SK-N-SH (cell line): Measurements from ENCODE around the gene TXN. TPM values are rescaled to one million over a fixed set of nuclear protein-coding genes. Genes with fewer than 3 reads are reported as not detected.

Source experiments
- CTCF ChIA-PET: fragments of 300-600, 350-600 bp; formaldehyde crosslinking; extraction: SDS; loops from one replicate; lab custom pipeline; 2021; lab: Yijun Ruan, JAX
- POLR2A ChIA-PET: fragments of 350-600 bp; sonication (Branson Sonifier 250); formaldehyde crosslinking; extraction: SDS; loops from one replicate; lab custom pipeline; 2020; ENCODE audit warnings: antibody characterized with exemption, inconsistent platforms; lab: Yijun Ruan, JAX
- DNase-seq: peaks from one replicate; pipeline ENCODE4 v3.0.0; 2012
- H2AFZ ChIP-seq: fragments of 200-600 bp; sonication (generic); 2 replicates; pipeline ENCODE4 v1.8.1; 2016; ENCODE audit warnings: antibody characterized with exemption, mild to moderate bottlenecking, low read depth
- H3F3A ChIP-seq: fragments of 200-600 bp; sonication (generic); replicated peaks from 2 replicates; pipeline ENCODE3; 2016; ENCODE audit warnings: antibody characterized with exemption, mild to moderate bottlenecking; ENCODE audit not compliant: insufficient read depth
- H3K27ac ChIP-seq, 2 experiments: fragments of 200-500 bp in 1 of 2; fragments of 200-600 bp in 1 of 2; sonication (Bioruptor generic) in 1 of 2; sonication (generic), shearing (Covaris generic) in 1 of 2; 2 replicates each; pipeline versions ENCODE4 v1.5.1 to v1.6.1; 2014 to 2016; ENCODE audit warnings: low read depth in 2 of 2, inconsistent platforms in 1 of 2, low read length in 1 of 2, mild to moderate bottlenecking in 1 of 2, mixed read lengths in 1 of 2
- H3K27me3 ChIP-seq: fragments of 200-600 bp; sonication (generic), shearing (Covaris generic); 2 replicates; pipeline ENCODE4 v1.6.1; 2016; ENCODE audit warnings: mixed run types; ENCODE audit not compliant: insufficient read depth
- H3K36me3 ChIP-seq, 2 experiments: fragments of 200-500 bp in 1 of 2; fragments of 200-600 bp in 1 of 2; sonication (Bioruptor generic) in 1 of 2; sonication (generic) in 1 of 2; replicated peaks in 1 of 2; 2 replicates each; pipeline versions ENCODE3 to v1.5.1; 2014 to 2016; ENCODE audit warnings: low read length in 1 of 2, mild to moderate bottlenecking in 1 of 2; ENCODE audit not compliant: insufficient read depth in 2 of 2, control insufficient read depth in 1 of 2
- H3K4me1 ChIP-seq, 2 experiments: fragments of 200-500 bp in 1 of 2; fragments of 200-600 bp in 1 of 2; sonication (Bioruptor generic) in 1 of 2; sonication (generic), shearing (Covaris generic) in 1 of 2; 2 replicates each; pipeline versions ENCODE4 v1.5.1 to v1.6.1; 2014 to 2016; ENCODE audit warnings: low read depth in 1 of 2, low read length in 1 of 2, mixed run types in 1 of 2; ENCODE audit not compliant: insufficient read depth in 2 of 2, control insufficient read depth in 1 of 2
- H3K4me2 ChIP-seq: fragments of 200-600 bp; sonication (generic), shearing (Covaris generic); 2 replicates; pipeline ENCODE4 v1.6.1; 2017; ENCODE audit warnings: mixed run types
- H3K4me3 ChIP-seq, 2 experiments: fragments of 200-500 bp in 1 of 2; fragments of 200-600 bp in 1 of 2; sonication (Bioruptor generic) in 1 of 2; sonication (generic), shearing (Covaris generic) in 1 of 2; 2 replicates each; pipeline versions ENCODE4 v1.5.1 to v1.8.1; 2014 to 2016; ENCODE audit warnings: low read depth in 2 of 2, inconsistent platforms in 1 of 2, low read length in 1 of 2, mild to moderate bottlenecking in 1 of 2, mixed read lengths in 1 of 2, moderate library complexity in 1 of 2
- H3K79me2 ChIP-seq: fragments of 200-600 bp; sonication (generic); 2 replicates; pipeline ENCODE4 v1.8.1; 2017; ENCODE audit warnings: mild to moderate bottlenecking; ENCODE audit not compliant: insufficient read depth
- H3K9ac ChIP-seq: fragments of 200-600 bp; sonication (generic); 2 replicates; pipeline ENCODE4 v1.6.1; 2017; ENCODE audit warnings: mixed run types
- H3K9me2 ChIP-seq: fragments of 200-600 bp; sonication (generic); 2 replicates; pipeline ENCODE4 v1.6.1; 2017; ENCODE audit warnings: mixed run types
- H3K9me3 ChIP-seq: fragments of 200-600 bp; sonication (generic); 2 replicates; pipeline ENCODE4 v1.6.1; 2017; ENCODE audit warnings: mixed run types, mild to moderate bottlenecking, moderate library complexity
- H4K20me1 ChIP-seq: fragments of 200-600 bp; sonication (generic); 2 replicates; pipeline ENCODE4 v1.6.1; 2017; ENCODE audit warnings: mild to moderate bottlenecking, mixed run types; ENCODE audit not compliant: insufficient read depth
- CTCF ChIP-seq: fragments of 200-600 bp; sonication (generic); IDR thresholded peaks from 2 replicates; pipeline ENCODE4 v1.6.1; 2017; ENCODE audit warnings: antibody characterized with exemption, mild to moderate bottlenecking, moderate library complexity
- EP300 ChIP-seq, 2 experiments: IDR thresholded peaks; 2 replicates each; pipeline versions ENCODE4 v1.4.0 to v1.6.1; 2012; ENCODE audit warnings: borderline replicate concordance in 1 of 2, low read depth in 1 of 2, low read length in 1 of 2
- EZH2phosphoT487 ChIP-seq: fragments of 200-600 bp; sonication (generic); IDR thresholded peaks from 2 replicates; pipeline ENCODE4 v1.6.1; 2017; ENCODE audit warnings: low read depth, mixed run types, mild to moderate bottlenecking, antibody characterized with exemption, moderate library complexity, borderline replicate concordance
- FOSL2 ChIP-seq: IDR thresholded peaks from 2 replicates; pipeline ENCODE4 v1.4.0; 2012; ENCODE audit warnings: low read depth, mild to moderate bottlenecking, moderate library complexity, borderline replicate concordance
- FOXJ3 ChIP-seq: sonication (generic); formaldehyde crosslinking; IDR thresholded peaks from 2 replicates; pipeline ENCODE4 v1.5.1; 2020; ENCODE audit warnings: mild to moderate bottlenecking, missing genetic modification reagents
- FOXM1 ChIP-seq: IDR thresholded peaks from 2 replicates; pipeline ENCODE4 v1.4.0; 2012; ENCODE audit warnings: low read depth, mild to moderate bottlenecking
- GABPA ChIP-seq: IDR thresholded peaks from 2 replicates; pipeline ENCODE4 v1.4.0; 2012; ENCODE audit warnings: low read depth, mild to moderate bottlenecking
- GATA2 ChIP-seq: sonication (generic); formaldehyde crosslinking; IDR thresholded peaks from 2 replicates; pipeline ENCODE4 v1.5.0; 2020; ENCODE audit warnings: mild to moderate bottlenecking, missing genetic modification reagents
- IRF3 ChIP-seq: fragments of 150-350 bp; IDR thresholded peaks from 2 replicates; pipeline ENCODE4 v1.6.1; 2016; ENCODE audit warnings: mild to moderate bottlenecking, low read depth, low read length
- MAX ChIP-seq: IDR thresholded peaks from 2 replicates; pipeline ENCODE4 v1.4.0; 2012; ENCODE audit warnings: low read depth
- MXI1 ChIP-seq: IDR thresholded peaks from 2 replicates; pipeline ENCODE4 v1.6.1; 2012; ENCODE audit warnings: mild to moderate bottlenecking, low read depth, low read length, improper control_type of control experiment
- NRF1 ChIP-seq: IDR thresholded peaks from 2 replicates; pipeline ENCODE4 v1.6.1; 2012; ENCODE audit warnings: low read depth, mild to moderate bottlenecking, low read length
- PBX3 ChIP-seq: IDR thresholded peaks from 2 replicates; pipeline ENCODE4; 2012
- RCOR1 ChIP-seq: fragments of 150-350 bp; IDR thresholded peaks from 2 replicates; pipeline ENCODE4 v1.6.1; 2017; ENCODE audit warnings: antibody characterized with exemption, low read length
- REST ChIP-seq: IDR thresholded peaks from 2 replicates; pipeline ENCODE4 v1.6.1; 2012; ENCODE audit warnings: mild to moderate bottlenecking, low read depth, low read length, moderate library complexity
- RXRA ChIP-seq: IDR thresholded peaks from 2 replicates; pipeline ENCODE4 v1.4.0; 2012; ENCODE audit warnings: low read depth, mild to moderate bottlenecking, borderline replicate concordance
- TAF1 ChIP-seq: IDR thresholded peaks from 2 replicates; pipeline ENCODE4 v1.6.1; 2012; ENCODE audit warnings: low read depth, mild to moderate bottlenecking, low read length, moderate library complexity, borderline replicate concordance
- TCF12 ChIP-seq: IDR thresholded peaks from 2 replicates; pipeline ENCODE4 v1.4.0; 2012
- USF1 ChIP-seq: IDR thresholded peaks from 2 replicates; pipeline ENCODE4 v1.4.0; 2012; ENCODE audit warnings: low read depth, borderline replicate concordance
- YY1 ChIP-seq: IDR thresholded peaks from 2 replicates; pipeline ENCODE4 v1.4.0; 2012; ENCODE audit warnings: low read depth, mild to moderate bottlenecking
- WGBS: methylation state at CpG from one replicate; pipeline ENCODE4 v1.1.6; 2017; ENCODE audit warnings: low lambda C conversion rate; 5-methylcytosine and 5-hydroxymethylcytosine counted together
- polyA plus RNA-seq, 3 experiments: library from polyadenylated mRNA; depleted of rRNA; stranded (reverse); fragments of >200 nt; gene quantifications; 2 replicates each; pipeline ENCODE4 v1.2.3, GENCODE V29; 2012

TXN gene
- polyA plus RNA-seq, 1 of the 3 experiments (the other 2 are of a cell fraction): 281 TPM

GRCh38 chr9:110207071-110207641 is 49.2 kb downstream of the TXN start:
- Histone ChIP-seq H3K9ac (no peak overlapping the region), H3K79me2 (no peaks in the 10 kb centered on the region), H3K4me1 (no peaks in the 10 kb centered on the region), H3K27me3 (no peaks in the 10 kb centered on the region; the same call in 1 of the 2 replicates), H2AFZ (no peak overlapping the region), H3F3A (no peaks in the 10 kb centered on the region), H3K27ac (no peak overlapping the region), H3K4me2 (no peak overlapping the region), H3K36me3 (no peaks in the 10 kb centered on the region), H3K9me3 (no peaks in the 10 kb centered on the region), H3K4me3 (no peak overlapping the region), H3K9me2 (no peaks in the 10 kb centered on the region), H4K20me1 (no peaks in the 10 kb centered on the region)
- no peak for TF ChIP-seq NRF1
- TF ChIP-seq GABPA: no peak
- TF ChIP-seq CTCF: no peak
- TF ChIP-seq GATA2 (CRISPR knock-in tag): no peak
- no peak for TF ChIP-seq PBX3
- TF ChIP-seq EP300 (IDR thresholded peaks at IDR 0.05; ENCODE audit: borderline replicate concordance in 1 of 2, low read depth in 1 of 2, low read length in 1 of 2): no peak
- TF ChIP-seq FOXM1: no peak
- no peak for TF ChIP-seq YY1
- no peak for TF ChIP-seq REST
- no peak for TF ChIP-seq RXRA
- TF ChIP-seq USF1: no peak
- no peak for TF ChIP-seq IRF3
- TF ChIP-seq TCF12: no peak
- TF ChIP-seq EZH2phosphoT487: no peak
- no peak for TF ChIP-seq FOSL2
- TF ChIP-seq MXI1: no peak
- no peak for TF ChIP-seq RCOR1
- no peak for TF ChIP-seq TAF1
- no peak for TF ChIP-seq FOXJ3 (CRISPR knock-in tag)
- TF ChIP-seq MAX: no peak
- WGBS: 36% methylated on average over 4 of the region's 6 CpGs
- DNase-seq: no peak
- ChIA-PET POLR2A (no interaction called here), CTCF (interaction anchor here (0.8 to 1.2 kb wide), 3 partner anchors 9 to 24 kb away, joined by 3 to 6 read pairs (median 3); no protein-coding TSS in a partner anchor)
